ENCODE measurements around the gene PPM1A.

Gene PPM1A

DNA sequence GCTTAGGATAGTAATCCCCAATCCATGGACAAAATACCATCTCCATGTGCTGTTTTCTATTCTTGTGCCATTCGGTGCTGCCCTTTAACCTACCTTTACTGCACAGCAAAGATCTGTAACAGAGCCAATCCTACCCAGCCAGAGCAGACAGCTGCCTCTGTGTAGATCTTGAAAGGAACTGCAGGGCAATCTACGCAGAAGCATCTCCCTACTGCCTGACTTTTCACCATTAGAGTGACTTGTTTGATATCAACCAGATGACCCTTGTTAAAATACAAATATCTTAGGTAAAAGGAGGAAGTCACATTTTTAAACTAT lies 33.9 kb upstream of the PPM1A start (continued):
- TF ChIP-seq, protein P1, sequence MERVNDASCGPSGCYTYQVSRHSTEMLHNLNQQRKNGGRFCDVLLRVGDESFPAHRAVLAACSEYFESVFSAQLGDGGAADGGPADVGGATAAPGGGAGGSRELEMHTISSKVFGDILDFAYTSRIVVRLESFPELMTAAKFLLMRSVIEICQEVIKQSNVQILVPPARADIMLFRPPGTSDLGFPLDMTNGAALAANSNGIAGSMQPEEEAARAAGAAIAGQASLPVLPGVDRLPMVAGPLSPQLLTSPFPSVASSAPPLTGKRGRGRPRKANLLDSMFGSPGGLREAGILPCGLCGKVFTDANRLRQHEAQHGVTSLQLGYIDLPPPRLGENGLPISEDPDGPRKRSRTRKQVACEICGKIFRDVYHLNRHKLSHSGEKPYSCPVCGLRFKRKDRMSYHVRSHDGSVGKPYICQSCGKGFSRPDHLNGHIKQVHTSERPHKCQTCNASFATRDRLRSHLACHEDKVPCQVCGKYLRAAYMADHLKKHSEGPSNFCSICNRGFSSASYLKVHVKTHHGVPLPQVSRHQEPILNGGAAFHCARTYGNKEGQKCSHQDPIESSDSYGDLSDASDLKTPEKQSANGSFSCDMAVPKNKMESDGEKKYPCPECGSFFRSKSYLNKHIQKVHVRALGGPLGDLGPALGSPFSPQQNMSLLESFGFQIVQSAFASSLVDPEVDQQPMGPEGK (CRISPR knock-in tag; IDR thresholded peaks at IDR 0.05; ENCODE audit: borderline replicate concordance): no peak
- no peak for TF ChIP-seq ARNTL (CRISPR knock-in tag; IDR thresholded peaks at IDR 0.05; ENCODE audit: borderline replicate concordance, low read depth)

DNA sequence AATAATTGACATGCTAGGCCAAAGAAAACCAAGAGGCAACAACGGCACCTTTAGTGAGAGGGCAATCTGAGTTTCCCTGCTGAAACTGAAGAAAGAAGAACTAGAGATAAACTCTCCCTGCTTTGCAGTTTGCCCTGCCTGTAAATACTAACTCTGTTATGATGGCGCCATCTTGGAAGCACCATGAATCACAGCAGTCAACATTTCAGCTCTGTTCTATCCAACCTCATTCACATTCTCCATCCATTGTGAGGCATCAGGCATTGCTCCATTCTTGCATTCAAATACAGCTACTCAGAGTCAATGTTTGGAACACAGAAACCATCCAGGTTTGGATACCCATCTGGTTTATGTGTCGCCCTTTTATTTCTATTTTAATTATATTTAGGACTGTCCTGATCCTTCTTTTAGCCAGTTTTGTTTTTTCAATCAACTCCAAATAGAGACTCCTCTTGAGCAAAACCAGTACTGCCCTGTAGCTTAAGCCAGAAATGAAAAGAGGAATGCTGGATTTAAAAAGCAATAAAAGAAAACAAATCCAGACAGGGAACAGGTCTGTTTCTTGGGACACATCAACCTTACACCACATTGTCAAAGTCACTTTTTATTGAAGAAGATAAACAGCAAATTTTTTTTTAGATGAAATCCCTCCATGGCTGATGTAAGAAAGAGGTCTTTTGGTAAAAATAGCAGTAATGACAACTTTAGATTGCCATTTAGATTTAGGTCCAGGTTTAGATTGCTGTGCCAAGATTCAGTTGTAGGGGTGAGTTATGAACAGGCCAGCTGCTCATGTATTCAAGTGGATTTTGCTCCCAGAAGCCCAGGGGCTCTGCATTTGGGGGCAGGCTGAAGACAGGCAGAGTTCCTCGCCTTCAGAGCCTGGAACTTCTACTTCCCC lies 33.3 kb upstream of the PPM1A start:
- peak; percentile 56; the same call in 2 of the 3 replicates for ATAC-seq
- TF ChIP-seq ZNF8 (CRISPR knock-in tag; IDR thresholded peaks at IDR 0.05): no peak
- TF ChIP-seq ISL1 (CRISPR knock-in tag; IDR thresholded peaks at IDR 0.05): 0 out of 2 replicates have a peak, but pooled peaks have one; percentile 2
- TF ChIP-seq GLIS3 (CRISPR knock-in tag; IDR thresholded peaks at IDR 0.05): no peak
- TF ChIP-seq CSDC2 (CRISPR knock-in tag; IDR thresholded peaks at IDR 0.05): no peak

DNA sequence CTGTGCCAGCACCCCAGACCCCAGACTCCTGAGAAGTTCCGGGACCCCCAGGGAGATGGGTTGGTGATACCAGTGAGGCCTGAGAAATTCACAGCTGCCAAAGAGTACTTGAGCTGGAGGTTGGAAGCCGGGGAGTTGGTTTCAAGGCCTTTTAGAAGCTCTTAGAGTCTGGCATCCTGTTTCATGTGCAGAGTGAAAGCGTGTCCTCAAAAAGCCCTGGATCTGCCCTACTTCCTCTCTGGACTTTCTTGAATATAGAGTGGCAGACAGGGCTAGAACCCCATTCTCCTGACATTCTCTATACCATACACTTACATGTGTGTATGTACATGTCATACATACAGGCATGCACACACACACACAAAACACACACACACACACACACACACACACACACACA lies 31.3 kb upstream of the PPM1A start:
- no peak for ATAC-seq
- TF ChIP-seq ZNF8 (CRISPR knock-in tag; IDR thresholded peaks at IDR 0.05) (no peak), ZFP30 (CRISPR knock-in tag; IDR thresholded peaks at IDR 0.05) (no peak), PPARA (CRISPR knock-in tag; IDR thresholded peaks at IDR 0.05; ENCODE audit: borderline replicate concordance) (no peak), ESRRG (CRISPR knock-in tag; IDR thresholded peaks at IDR 0.05) (no peak), ISL1 (CRISPR knock-in tag; IDR thresholded peaks at IDR 0.05) (no peak), ARNTL (CRISPR knock-in tag; IDR thresholded peaks at IDR 0.05; ENCODE audit: borderline replicate concordance, low read depth) (no peak), TOX (CRISPR knock-in tag; IDR thresholded peaks at IDR 0.05; ENCODE audit: borderline replicate concordance) (no peak), CSDC2 (CRISPR knock-in tag; IDR thresholded peaks at IDR 0.05) (no peak), GLIS3 (CRISPR knock-in tag; IDR thresholded peaks at IDR 0.05) (no peak), ZC3H10 (CRISPR knock-in tag; IDR thresholded peaks at IDR 0.05) (no peak), TCF4 (CRISPR knock-in tag; IDR thresholded peaks at IDR 0.05; ENCODE audit: borderline replicate concordance) (no peak)
- TF ChIP-seq, protein P2, sequence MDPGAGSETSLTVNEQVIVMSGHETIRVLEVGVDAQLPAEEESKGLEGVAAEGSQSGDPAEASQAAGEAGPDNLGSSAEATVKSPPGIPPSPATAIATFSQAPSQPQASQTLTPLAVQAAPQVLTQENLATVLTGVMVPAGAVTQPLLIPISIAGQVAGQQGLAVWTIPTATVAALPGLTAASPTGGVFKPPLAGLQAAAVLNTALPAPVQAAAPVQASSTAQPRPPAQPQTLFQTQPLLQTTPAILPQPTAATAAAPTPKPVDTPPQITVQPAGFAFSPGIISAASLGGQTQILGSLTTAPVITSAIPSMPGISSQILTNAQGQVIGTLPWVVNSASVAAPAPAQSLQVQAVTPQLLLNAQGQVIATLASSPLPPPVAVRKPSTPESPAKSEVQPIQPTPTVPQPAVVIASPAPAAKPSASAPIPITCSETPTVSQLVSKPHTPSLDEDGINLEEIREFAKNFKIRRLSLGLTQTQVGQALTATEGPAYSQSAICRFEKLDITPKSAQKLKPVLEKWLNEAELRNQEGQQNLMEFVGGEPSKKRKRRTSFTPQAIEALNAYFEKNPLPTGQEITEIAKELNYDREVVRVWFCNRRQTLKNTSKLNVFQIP (CRISPR knock-in tag; IDR thresholded peaks at IDR 0.05; ENCODE audit: borderline replicate concordance, low read depth): no peak
- TF ChIP-seq, protein P3, sequence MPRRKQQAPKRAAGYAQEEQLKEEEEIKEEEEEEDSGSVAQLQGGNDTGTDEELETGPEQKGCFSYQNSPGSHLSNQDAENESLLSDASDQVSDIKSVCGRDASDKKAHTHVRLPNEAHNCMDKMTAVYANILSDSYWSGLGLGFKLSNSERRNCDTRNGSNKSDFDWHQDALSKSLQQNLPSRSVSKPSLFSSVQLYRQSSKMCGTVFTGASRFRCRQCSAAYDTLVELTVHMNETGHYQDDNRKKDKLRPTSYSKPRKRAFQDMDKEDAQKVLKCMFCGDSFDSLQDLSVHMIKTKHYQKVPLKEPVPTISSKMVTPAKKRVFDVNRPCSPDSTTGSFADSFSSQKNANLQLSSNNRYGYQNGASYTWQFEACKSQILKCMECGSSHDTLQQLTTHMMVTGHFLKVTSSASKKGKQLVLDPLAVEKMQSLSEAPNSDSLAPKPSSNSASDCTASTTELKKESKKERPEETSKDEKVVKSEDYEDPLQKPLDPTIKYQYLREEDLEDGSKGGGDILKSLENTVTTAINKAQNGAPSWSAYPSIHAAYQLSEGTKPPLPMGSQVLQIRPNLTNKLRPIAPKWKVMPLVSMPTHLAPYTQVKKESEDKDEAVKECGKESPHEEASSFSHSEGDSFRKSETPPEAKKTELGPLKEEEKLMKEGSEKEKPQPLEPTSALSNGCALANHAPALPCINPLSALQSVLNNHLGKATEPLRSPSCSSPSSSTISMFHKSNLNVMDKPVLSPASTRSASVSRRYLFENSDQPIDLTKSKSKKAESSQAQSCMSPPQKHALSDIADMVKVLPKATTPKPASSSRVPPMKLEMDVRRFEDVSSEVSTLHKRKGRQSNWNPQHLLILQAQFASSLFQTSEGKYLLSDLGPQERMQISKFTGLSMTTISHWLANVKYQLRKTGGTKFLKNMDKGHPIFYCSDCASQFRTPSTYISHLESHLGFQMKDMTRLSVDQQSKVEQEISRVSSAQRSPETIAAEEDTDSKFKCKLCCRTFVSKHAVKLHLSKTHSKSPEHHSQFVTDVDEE (CRISPR knock-in tag; IDR thresholded peaks at IDR 0.05): no peak
- TF ChIP-seq, protein P4, sequence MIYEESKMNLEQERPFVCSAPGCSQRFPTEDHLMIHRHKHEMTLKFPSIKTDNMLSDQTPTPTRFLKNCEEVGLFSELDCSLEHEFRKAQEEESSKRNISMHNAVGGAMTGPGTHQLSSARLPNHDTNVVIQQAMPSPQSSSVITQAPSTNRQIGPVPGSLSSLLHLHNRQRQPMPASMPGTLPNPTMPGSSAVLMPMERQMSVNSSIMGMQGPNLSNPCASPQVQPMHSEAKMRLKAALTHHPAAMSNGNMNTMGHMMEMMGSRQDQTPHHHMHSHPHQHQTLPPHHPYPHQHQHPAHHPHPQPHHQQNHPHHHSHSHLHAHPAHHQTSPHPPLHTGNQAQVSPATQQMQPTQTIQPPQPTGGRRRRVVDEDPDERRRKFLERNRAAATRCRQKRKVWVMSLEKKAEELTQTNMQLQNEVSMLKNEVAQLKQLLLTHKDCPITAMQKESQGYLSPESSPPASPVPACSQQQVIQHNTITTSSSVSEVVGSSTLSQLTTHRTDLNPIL (CRISPR knock-in tag; IDR thresholded peaks at IDR 0.05; ENCODE audit: low read depth): no peak
- TF ChIP-seq, protein P5, sequence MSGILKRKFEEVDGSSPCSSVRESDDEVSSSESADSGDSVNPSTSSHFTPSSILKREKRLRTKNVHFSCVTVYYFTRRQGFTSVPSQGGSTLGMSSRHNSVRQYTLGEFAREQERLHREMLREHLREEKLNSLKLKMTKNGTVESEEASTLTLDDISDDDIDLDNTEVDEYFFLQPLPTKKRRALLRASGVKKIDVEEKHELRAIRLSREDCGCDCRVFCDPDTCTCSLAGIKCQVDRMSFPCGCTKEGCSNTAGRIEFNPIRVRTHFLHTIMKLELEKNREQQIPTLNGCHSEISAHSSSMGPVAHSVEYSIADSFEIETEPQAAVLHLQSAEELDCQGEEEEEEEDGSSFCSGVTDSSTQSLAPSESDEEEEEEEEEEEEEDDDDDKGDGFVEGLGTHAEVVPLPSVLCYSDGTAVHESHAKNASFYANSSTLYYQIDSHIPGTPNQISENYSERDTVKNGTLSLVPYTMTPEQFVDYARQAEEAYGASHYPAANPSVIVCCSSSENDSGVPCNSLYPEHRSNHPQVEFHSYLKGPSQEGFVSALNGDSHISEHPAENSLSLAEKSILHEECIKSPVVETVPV (CRISPR knock-in tag; IDR thresholded peaks at IDR 0.05): no peak
- TF ChIP-seq, protein P1 (CRISPR knock-in tag; IDR thresholded peaks at IDR 0.05; ENCODE audit: borderline replicate concordance): no peak

All from SK-N-SH treated with all-trans-retinoic acid at 6 μM for 48 hours (cell line).